ENCODE measurements around the gene LIG3.
"Not testable (repeated sequence)": the region's sequence is repeated elsewhere in the genome, so short reads cannot be mapped to it uniquely, and the experiment has no call there.

The LIG3 gene

GRCh38 chr17:35000965-35001364 is 20.7 kb downstream of the LIG3 start:
- DNase-seq: not testable (repeated sequence)

DNA sequence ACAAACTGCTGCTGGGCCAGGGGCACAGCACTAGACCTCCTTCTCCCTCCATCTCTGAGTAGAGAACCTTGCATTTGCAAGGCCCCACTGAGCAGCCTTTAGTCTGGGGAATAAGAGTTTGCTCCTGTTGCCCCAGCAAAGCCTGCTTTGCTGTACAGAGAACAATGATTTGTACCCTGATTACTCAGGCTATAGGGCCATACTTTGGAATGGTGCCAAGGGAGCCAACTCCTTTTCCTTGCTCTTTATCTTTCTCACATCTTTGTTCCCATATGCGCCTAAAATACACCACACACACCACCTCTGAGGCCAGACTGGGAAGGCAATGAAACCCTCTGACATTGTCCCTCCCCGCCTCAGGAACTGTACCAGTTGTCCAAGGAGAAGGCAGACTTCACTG is 21.2 kb downstream of the LIG3 start:
- no peak for DNase-seq

DNA sequence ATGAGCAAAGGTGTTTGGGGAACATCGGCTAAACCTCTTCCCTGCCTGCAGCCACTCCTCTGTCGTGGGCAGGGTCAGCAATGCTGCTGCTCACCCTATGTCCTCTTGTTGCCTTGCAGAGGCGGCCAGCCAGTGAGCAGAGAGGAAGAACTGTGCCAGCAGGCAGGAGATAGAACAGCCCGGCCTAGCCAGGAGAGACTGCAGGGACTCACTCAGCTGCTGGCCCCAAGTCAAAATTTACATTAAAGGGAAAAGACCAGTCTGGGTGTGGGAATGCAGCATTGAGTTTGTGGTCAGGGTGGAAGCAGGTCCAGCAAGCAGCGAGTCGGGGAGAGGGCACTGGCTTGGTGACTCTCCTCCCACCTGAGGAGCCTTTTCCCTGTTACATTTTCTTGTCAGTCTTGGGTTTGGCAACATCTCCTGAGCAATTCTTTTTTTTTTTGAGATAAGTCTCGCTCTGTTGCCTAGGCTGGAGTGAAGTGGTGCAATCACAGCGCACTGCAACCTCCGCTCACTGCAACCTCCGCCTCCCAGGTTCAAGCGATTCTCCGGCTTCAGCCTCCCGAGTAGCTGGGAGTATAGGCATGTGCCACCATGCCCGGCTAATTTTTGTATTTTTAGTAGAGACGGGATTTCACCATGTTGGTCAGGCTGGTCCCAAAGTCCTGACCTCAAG is 22.7 kb downstream of the LIG3 start:
- DNase-seq: no peak

DNA sequence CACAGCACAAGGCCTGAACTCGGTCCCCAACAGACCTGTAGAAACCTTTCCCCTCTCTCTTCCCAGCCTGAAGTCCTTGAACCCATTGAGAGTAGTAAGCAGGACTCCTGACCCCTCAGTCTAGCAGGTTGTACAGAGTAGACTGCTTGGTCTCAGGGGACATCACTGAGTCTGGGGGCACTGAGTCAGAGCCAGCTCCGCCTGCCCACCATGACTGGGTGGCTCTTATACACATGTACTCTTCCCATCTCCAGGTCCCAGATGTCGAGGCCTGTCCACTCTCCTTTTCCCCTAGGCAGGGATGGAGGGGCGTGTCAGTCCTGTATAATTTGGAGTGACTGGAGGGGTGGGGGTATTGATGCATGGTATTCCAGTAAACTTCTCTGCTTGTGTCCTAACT is 23.5 kb downstream of the LIG3 start:
- DNase-seq: no peak

DNA sequence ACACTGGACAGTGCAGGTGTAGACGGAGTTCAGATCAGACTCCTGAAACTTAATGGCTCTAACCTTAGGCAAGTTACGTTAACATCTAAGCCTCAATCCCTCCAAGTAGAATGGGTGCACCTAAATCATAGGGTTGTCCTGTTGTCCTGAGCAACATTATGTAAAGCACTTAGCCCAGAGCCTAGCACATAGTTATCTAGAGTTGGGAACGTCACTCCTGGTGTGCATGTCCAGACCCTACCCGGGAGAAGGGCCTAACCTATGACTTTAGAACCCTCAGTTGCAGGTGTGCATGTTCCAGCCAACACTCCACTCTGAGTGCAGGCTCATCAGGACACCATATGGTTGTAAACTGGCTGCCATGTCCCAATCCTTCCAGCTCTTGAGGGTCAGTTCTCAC is 26.0 kb downstream of the LIG3 start:
- no peak for DNase-seq

DNA sequence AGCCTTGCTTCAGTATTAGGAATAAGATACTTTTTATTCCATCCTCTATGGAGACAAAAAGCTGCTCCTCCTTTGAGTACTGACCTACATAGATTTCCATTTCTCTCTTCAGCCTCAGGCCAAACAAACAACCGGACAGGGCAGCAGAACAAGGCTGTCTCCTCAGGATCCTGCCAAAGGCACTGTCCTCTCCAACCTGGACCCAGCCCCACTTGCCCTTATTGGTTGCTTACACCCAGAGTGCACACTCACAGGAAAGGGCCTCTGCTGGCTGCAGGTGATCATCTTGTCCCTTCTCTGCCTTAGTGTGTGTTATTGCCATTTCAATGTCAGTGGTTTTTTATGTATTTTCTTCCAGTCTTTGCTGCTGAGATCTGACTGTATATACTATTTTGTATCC is 26.6 kb downstream of the LIG3 start:
- no peak for DNase-seq

DNA sequence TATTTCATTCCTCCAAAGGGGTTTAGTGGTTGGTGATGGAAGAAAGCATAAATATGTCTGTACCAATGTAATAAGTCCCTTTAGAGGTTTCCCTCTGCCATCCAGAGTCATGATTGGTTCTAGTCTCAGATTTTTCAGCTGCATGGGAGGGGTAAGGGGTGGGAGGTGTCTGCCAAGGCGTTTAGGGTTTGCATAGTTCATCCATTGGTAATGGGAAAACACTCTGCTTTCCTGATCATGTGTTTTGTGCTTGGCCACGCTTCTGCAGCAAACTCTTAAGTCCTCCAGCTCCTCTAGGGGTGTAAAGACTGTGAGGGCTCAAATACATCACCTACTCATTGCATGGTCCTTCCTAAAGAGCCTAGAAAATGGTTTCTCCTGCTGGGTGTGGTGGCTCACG is 29.8 kb downstream of the LIG3 start:
- no peak for DNase-seq

GRCh38 chr17:35011671-35012216 is 31.4 kb downstream of the LIG3 start:
- DNase-seq: no peak

DNA sequence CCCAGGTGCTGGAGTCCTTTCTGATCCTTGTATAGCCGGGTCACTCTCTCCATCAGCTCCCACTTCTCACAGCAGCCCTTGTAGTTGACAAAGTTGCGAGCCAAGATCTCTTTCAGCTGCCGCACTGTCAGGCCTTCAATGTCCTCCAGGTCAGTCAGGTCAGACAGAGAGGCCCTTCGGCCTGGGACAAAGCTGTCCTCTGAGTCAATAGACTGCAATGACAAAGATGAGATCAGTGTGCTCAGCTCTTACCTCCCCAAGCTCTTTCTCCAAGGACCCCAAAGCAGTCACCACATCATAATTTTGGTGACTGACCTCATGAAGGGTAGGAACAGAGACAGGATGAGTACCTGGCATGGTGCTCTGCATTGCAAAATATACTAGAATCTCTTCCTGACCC is 36.1 kb downstream of the LIG3 start:
- DNase-seq: no peak

DNA sequence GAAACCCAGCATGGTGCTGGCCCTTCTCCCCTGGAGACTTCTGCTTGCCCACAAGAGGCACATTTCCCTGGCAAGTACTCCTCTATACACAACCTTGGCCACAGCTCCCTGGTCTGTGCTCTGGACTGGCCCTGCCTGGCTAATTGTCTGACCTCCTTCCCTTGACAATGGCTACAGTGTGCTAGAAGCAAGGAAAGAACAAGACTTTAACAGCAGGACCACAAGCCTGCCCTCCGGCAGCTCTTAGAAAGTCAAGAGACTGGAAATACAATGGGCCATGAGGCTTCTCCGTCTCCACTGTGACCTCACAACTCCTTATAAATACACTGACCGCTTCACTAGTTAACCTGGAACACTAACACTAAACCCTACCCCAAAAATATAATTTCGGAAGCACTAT is 36.7 kb downstream of the LIG3 start:
- DNase-seq: no peak

- DNase-seq: no peak
Observed at GRCh38 chr17:35018814-35019213, 38.5 kb downstream of the LIG3 start.

DNA sequence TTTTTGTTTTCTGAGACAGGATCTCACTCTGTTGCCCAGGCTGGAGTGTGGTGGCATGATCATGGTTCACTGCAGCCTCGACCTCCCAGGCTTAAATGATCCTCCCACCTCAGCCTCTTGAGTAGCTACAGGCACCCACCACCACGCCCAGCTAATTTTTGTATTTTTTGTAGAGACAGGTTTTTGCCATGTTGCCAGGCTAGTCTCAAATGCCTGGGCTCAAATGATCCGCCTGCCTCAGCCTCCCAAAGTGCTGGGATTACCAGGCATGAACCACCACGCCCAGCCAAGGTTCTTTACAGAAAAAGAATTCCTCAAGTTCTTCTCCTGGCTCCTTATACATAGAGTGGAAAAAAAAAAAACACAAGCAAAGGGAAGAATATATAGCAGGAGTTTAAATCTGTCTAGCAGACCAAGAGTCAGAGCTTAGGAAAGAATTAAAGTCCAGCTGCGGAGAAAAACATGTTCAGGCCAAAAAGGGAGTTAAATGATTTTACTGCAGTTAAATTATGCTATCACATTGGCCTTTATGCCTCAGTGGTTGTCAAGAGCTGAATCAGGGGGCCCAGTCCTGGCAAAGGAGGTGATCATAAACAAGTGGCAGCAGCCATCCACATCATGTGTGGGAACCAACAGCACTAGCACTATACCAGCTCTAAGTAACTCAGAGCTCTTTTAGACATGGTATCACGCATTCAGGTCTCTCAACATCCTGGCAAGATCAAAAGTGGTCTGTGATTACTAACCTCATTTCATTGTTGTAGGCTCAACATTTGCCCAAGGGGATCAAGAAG is 39.3 kb downstream of the LIG3 start:
- DNase-seq: no peak

DNA sequence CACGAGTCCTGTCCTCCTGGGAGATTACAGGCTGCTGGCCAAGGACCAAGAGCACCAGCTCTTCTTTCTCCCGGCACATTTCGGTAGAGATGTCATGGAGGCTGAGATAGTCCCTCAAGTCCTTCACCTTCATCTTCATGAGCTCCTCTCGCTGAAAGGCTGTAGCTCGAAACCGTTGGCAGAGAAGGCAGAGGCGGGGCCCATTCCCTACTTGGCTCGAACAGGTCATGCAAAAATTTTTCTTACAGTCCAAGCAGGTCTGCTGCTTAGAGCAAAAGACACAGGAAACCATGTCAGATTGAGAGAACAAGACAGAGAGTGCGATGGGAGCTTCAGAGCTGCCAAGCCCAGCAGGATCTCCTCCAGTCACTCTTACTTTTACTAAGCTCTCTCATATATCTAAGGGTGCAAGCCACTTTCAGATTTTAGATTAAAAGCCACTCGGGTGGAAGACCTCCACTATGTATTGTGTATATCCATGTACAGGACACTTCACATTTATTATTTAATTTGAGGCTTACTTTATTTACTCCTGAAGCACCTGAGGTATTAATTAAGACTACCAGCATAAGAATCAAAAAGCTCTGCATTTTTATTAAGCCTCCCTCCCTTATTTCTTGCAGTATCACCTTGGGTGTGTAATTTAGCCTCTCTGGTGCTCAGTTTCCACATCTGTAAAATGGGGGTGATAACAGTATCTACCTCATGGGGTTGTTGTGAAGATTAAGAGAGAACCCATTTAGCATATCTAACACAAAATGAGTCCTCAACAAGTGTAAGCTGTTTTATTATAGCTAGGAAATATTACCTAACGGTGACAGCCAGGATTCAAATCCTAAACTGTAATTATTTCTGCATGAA is 41.4 kb downstream of the LIG3 start:
- DNase-seq: no peak

DNA sequence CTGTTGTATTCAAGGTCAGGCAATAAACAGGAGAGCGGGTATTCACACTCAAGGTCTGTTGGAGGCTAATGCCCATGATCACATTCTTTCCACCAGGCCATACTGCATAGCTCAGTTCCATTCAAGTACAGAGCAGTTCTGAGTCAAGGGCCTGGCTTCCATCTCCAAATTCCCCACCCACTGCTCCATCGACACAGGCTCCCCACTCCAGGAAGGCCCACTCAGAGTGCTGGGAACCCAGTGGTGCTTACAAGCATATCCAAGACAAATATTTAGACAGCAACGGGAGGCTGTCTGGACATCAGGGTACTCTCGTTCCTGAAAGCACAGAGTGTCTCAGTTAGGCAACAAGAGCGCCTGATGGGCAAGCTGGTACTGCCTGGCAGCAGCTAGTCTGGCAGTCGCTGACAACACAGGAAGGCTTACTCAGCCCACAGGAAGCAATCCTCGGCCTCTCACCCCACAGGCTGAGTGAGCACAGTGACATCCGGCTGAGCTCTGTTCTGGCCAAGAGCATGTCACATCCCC is 42.3 kb downstream of the LIG3 start:
- no peak for DNase-seq

GRCh38 chr17:35023538-35023937 is 43.2 kb downstream of the LIG3 start:
- DNase-seq: no peak

DNA sequence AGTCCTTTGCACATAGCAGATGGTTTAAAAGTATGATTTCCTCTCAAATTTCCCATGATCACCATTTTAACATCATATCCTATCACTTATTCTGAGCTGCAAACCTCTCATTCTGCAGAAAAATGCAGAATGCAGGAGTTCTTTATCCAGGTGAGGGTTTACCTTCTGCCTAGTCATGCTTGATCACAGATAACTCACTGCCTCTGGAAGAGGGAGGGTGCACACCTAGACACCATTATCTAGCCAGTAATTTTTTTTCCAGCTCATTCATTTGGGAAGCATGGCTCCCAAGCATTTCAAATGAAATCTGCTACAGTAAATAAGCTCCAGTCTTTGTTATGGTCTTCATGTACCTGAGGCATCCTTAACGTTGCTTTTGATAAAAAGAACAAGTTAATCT is 45.2 kb downstream of the LIG3 start:
- no peak for DNase-seq

DNA sequence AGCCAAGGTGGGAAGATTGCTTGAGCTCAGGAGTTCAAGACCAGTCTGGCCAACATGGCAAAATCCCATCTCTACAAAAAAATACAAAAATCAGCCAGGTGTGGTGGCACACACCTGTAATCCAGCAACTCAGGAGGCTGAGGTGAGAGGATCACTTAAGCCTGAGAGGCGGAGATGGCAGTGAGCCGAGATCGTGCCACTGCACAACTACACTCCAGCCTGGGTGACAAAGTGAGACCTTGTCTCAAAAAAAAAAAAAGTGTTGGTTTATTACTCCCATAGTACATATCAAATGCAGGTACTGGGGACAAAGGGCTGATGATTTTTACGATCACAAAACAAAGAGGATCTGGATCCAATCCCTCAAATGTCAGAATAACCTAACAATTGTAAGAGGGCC is 47.8 kb downstream of the LIG3 start:
- not testable (repeated sequence) for DNase-seq

DNA sequence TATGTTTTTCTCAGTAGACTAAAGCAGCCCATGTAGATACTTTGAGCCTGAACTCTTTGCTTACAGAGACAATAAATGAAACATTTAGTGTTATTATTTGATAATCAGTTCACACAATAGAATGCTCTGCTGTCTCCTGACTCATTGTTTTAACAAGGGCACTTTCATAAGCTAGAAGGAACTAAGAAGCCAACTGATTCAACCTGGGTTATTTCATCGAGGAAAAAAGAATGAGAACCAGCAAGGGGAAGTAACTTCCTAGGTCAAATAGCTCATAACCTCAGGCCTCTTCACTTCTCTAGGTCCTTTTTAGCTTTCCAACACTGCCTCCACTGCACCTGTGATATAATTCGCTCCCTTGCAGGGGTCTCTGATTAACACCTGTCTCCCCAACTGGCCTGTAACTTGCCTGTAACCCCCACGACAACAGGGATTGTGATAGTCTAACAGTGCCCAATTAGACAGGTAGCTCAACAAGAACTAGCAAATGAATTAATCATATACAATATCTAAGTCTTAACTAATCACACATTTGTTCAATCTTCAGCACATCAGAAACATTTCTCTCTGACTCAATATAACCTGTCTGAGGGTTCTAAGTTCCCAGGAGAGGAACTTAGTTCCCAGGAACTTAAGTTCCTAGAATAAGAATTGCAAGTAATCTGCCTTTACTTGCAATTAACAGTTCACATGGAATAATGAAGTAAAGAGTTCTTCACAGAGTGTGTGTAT is 48.4 kb downstream of the LIG3 start:
- DNase-seq: no peak

DNA sequence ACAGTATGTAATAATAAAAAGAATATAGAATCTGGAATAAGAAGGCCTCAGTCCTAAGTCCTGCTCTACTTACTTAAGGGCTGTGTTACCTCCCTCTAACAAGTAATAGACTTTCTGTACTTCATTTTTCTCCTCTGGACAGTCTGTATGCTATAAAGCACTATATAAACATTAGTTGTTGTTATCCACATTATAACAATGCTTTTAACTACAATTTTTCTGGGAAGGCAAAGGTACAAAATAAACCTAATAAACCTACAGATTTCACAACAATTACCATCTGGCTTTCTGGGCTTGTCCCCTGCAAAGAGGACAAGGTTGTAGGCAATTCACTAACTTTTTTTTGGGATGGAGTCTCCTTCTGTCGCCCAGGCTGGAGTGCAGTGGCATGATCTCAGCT is 50.5 kb downstream of the LIG3 start:
- DNase-seq: no peak

GRCh38 chr17:35038453-35038852 is 58.1 kb downstream of the LIG3 start:
- no peak for DNase-seq

- DNase-seq: no peak
Observed at GRCh38 chr17:35041390-35041789, 61.1 kb downstream of the LIG3 start.

- DNase-seq: no peak
Observed at GRCh38 chr17:35044181-35044580, 63.9 kb downstream of the LIG3 start.

Data from cerebellar nuclear complex (tissue), 1 donor.